Peyer's patch (tissue), 4 donors: Measurements from ENCODE around the gene DDX10. TPM values are rescaled to one million over a fixed set of nuclear protein-coding genes. Genes with fewer than 3 reads are reported as not detected.
A peak's percentile ranks its signal among the peaks of the same experiment; 100 is the strongest.

Experiments
- DNase-seq, 3 donors: peaks; one replicate each; pipeline ENCODE4 v3.0.0-alpha.2; 2017 to 2019
- H3K27ac ChIP-seq, 4 donors: fragments of 200-600 bp; sonication (generic); one replicate each; pipeline ENCODE4 v1.5.1; 2016 to 2019
- H3K27me3 ChIP-seq, 2 donors: fragments of 200-600 bp; sonication (generic); one replicate each; pipeline ENCODE4 v1.5.1; 2019
- H3K36me3 ChIP-seq, 3 donors: fragments of 200-600 bp; sonication (generic); one replicate each; pipeline ENCODE4 v1.5.1; 2016 to 2019
- H3K4me1 ChIP-seq, 4 donors: fragments of 200-600 bp; sonication (generic); one replicate each; pipeline ENCODE4 v1.5.1; 2016 to 2019
- H3K4me3 ChIP-seq, 4 donors: fragments of 200-600 bp; sonication (generic); 1 replicate in 3 of 4; 2 replicates in 1 of 4; pipeline ENCODE4 v1.5.1; 2016 to 2019; ENCODE audit warnings: mild to moderate bottlenecking in 1 of 4
- H3K9me3 ChIP-seq, 4 donors: fragments of 200-600 bp; sonication (generic); one replicate each; pipeline ENCODE4 v1.5.1; 2016 to 2019; ENCODE audit warnings: mild to moderate bottlenecking in 1 of 4
- POLR2A ChIP-seq, 2 donors: fragments of 450-650 bp; IDR thresholded peaks; one replicate each; pipeline ENCODE4 v1.5.1; 2017; ENCODE audit warnings: antibody characterized with exemption in 2 of 2, mild to moderate bottlenecking in 2 of 2, moderate library complexity in 2 of 2
- total RNA-seq, 4 donors: library from RNA; depleted of rRNA; stranded (reverse); fragments of >200 nt; gene quantifications; one replicate each; pipeline ENCODE4 v1.1.0, GENCODE V29; 2016
- TF ChIP-seq, protein P1 (sequence below), 6 experiments: fragments of 450-650 bp in 4 of 6; fragments of 200-600 bp in 2 of 6; sonication (generic) in 1 of 6; IDR thresholded peaks; one replicate each; pipeline ENCODE4 v1.5.1; 2017 to 2019; ENCODE audit warnings: antibody characterized with exemption in 6 of 6, mild to moderate bottlenecking in 3 of 6, moderate library complexity in 1 of 6

DDX10 gene
- total RNA-seq, 4 donors from 2014 or later: 3.9 to 38.0 (median 16.5) TPM

DNA sequence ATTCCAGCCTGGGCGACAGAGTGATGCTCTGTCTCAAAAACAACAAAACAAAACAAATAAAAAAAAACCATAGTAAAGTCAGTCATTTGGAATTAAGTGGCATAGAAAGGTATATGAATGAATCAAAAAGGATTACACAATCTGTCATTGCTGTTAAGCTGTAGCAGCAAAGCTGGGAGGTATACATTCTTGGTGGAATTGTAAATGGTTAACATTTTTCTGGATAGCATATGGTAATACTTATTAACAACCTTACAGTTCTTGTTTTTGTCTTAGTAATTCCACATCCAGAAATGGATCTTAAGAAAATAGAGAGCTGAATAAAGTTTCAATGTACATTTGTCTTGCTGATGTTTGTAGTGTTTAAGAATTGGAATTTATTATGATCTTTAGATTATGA is 30.0 kb downstream of the DDX10 start:
- Histone ChIP-seq H3K27me3 (no peaks in the 10 kb centered on the region), H3K27ac (no peak overlapping the region), H3K9me3 (no peaks in the 10 kb centered on the region), H3K4me3 (no peak overlapping the region), H3K36me3 (peaks cover 0 to 20% (median 2%) of the 10 kb centered on the region in 3 donors), H3K4me1 (no peaks in the 10 kb centered on the region)
- DNase-seq: no peak
- TF ChIP-seq POLR2A (IDR thresholded peaks at IDR 0.05): no peak
- TF ChIP-seq, protein P1, sequence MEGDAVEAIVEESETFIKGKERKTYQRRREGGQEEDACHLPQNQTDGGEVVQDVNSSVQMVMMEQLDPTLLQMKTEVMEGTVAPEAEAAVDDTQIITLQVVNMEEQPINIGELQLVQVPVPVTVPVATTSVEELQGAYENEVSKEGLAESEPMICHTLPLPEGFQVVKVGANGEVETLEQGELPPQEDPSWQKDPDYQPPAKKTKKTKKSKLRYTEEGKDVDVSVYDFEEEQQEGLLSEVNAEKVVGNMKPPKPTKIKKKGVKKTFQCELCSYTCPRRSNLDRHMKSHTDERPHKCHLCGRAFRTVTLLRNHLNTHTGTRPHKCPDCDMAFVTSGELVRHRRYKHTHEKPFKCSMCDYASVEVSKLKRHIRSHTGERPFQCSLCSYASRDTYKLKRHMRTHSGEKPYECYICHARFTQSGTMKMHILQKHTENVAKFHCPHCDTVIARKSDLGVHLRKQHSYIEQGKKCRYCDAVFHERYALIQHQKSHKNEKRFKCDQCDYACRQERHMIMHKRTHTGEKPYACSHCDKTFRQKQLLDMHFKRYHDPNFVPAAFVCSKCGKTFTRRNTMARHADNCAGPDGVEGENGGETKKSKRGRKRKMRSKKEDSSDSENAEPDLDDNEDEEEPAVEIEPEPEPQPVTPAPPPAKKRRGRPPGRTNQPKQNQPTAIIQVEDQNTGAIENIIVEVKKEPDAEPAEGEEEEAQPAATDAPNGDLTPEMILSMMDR (IDR thresholded peaks at IDR 0.05): no peak

DNA sequence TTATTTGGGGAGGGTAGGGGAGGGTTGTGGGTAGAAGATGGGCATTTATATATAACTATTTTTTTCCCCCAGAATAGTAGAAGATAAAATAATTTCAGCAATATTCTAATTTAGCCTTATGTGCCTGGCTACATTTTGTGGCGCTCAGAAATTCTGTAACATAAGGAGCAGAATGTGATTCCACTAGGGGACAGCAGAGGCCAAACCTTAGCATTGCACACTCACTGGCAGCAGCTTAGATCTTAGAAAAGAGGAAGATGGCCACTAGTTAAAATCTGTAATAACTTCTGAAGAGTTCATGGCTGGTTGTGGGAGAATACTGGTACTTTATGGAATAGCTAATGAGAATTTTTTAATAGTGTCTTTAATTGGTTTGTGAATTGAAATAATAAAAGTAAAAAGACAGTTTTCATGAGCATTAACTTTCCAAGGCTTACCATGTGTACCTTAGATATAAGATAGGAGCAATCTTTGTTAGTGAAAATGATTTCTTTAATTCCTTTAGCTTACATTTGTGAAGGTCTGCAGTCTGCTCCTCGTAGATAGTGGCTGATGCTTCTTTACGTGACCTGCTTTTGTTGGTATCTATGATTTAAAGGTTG is 33.1 kb downstream of the DDX10 start:
- TF ChIP-seq POLR2A (IDR thresholded peaks at IDR 0.05): no peak
- TF ChIP-seq, protein P1 (IDR thresholded peaks at IDR 0.05): peak; percentile 13 to 81 (median 66)
- H3K36me3 ChIP-seq: peaks cover 0 to 3% (median 0%) of the 10 kb centered on the region in 3 donors
- peak in 2 of 3 donors; percentile 22 to 57 for DNase-seq
- no peak overlapping the region for H3K4me3 ChIP-seq
- H3K27me3 ChIP-seq: no peaks in the 10 kb centered on the region
- no peak overlapping the region for H3K27ac ChIP-seq
- no peaks in the 10 kb centered on the region for H3K4me1 ChIP-seq
- no peaks in the 10 kb centered on the region for H3K9me3 ChIP-seq

DNA sequence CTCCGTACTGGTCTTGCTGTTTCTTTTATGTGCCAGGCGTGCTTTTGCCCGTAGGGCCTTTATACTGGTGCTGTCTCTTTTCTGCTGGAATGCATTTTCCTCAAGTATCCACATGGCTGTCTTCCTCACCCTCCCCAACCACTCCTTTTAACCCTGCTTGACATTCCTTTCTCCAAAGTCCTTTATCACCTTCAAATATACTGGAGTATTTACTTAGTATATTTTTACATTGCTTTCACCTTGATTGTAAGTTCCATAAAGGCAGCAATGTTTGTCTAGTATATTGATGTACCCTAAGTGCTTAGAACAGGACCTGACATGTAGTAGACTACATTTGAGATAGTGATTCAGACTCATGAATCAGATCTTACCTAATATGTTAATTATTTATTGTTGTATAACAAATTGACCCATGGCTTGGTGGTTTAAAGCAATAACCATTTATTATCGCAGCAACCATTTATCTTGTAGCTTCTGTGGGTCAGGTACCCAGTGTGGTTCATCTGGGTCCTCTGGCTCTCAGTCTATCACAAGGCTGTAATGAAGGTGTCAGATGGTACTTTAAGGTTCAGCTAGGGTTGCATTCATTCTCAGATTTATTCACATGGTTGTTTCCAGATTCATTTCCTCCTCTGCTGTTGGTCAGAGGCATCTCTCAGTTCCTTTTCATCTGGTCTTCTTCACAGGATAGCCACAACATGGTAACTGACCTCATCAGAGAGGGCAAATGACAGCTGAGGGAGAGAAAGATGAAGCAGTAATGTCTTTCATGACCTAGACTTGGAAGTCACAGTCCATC is 34.2 kb downstream of the DDX10 start:
- H3K9me3 ChIP-seq: no peaks in the 10 kb centered on the region
- H3K4me3 ChIP-seq: no peak overlapping the region
- no peak overlapping the region for H3K27ac ChIP-seq
- no peaks in the 10 kb centered on the region for H3K27me3 ChIP-seq
- TF ChIP-seq POLR2A (IDR thresholded peaks at IDR 0.05): no peak
- TF ChIP-seq, protein P1 (IDR thresholded peaks at IDR 0.05): no peak
- no peaks in the 10 kb centered on the region for H3K4me1 ChIP-seq
- DNase-seq: no peak
- no peaks in the 10 kb centered on the region for H3K36me3 ChIP-seq

DNA sequence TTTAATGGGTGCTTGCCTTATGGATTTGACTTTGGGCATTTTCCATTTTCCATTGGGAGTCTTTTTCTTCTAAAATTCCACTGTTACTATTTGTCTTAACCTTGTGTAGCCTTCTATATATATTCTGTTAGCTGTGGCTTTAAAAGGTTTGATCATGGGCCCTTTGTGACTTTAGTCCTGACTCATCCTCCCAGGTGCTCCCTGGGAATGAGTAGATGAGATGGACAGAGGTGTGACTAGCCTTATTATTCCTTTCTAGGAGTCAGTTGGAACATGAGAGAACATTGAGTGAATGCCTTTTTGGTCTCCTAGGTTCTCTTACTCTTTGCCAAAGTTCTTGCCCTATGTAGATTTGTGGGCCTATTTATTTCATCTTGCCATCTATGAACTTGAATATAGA is 39.0 kb downstream of the DDX10 start:
- Histone ChIP-seq H3K27me3 (no peaks in the 10 kb centered on the region), H3K36me3 (peaks cover 0 to 28% (median 0%) of the 10 kb centered on the region in 3 donors)

DNA sequence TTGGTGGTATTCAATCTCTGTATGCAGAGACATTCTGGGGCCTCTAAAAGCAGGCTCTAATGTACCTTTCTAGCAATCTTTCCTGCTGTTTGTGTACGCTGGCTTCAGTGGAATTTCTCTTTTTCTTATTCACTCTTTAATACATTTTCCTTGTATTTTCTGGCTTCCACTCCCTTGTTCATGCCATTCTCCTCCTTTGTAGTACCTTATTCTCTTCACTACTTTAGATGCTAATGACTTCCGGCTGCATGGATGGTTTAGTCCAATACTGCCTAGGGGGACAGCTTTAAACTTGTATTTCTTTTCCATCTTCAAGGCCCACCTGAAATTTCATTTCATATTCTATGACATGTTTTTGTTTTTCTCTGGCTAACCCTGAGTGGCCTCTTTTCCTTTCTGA is 40.2 kb downstream of the DDX10 start:
- Histone ChIP-seq H3K4me3 (no peak overlapping the region), H3K4me1 (no peaks in the 10 kb centered on the region), H3K36me3 (peaks cover 0 to 32% (median 0%) of the 10 kb centered on the region in 3 donors), H3K27me3 (no peaks in the 10 kb centered on the region), H3K9me3 (peaks cover 0 to 5% (median 0%) of the 10 kb centered on the region in 4 donors), H3K27ac (no peak overlapping the region)
- DNase-seq: no peak
- no peak for TF ChIP-seq POLR2A (IDR thresholded peaks at IDR 0.05)
- TF ChIP-seq, protein P1 (IDR thresholded peaks at IDR 0.05): no peak

More for the DNA sequence above, 39.0 kb downstream of the DDX10 start:
- Histone ChIP-seq H3K4me3 (no peak overlapping the region), H3K4me1 (no peaks in the 10 kb centered on the region), H3K27ac (no peak overlapping the region), H3K9me3 (peaks cover 0 to 5% (median 0%) of the 10 kb centered on the region in 4 donors)
- no peak for TF ChIP-seq POLR2A (IDR thresholded peaks at IDR 0.05)
- TF ChIP-seq, protein P1 (IDR thresholded peaks at IDR 0.05): no peak
- DNase-seq: no peak
